Endometrial microvascular endothelial cells (primary cell): ENCODE results near the gene CEP290. TPM values are rescaled to one million over a fixed set of nuclear protein-coding genes. Genes with fewer than 3 reads are reported as not detected.

Source experiments
- in situ Hi-C: cut with HindIII; loops from 2 replicates; pipeline ENCODE4 v1.10.0; 2017; ENCODE audit warnings: low sequenced_read_pairs, low pct_unique_long_range_greater_than_20kb; ENCODE audit errors: inconsistent ontology term
- total RNA-seq: library from RNA; depleted of rRNA; stranded (reverse); fragments of >200 nt; gene quantifications from one replicate; pipeline ENCODE4 v1.2.3, GENCODE V29; 2015; ENCODE audit errors: inconsistent ontology term

CEP290 gene, protein sequence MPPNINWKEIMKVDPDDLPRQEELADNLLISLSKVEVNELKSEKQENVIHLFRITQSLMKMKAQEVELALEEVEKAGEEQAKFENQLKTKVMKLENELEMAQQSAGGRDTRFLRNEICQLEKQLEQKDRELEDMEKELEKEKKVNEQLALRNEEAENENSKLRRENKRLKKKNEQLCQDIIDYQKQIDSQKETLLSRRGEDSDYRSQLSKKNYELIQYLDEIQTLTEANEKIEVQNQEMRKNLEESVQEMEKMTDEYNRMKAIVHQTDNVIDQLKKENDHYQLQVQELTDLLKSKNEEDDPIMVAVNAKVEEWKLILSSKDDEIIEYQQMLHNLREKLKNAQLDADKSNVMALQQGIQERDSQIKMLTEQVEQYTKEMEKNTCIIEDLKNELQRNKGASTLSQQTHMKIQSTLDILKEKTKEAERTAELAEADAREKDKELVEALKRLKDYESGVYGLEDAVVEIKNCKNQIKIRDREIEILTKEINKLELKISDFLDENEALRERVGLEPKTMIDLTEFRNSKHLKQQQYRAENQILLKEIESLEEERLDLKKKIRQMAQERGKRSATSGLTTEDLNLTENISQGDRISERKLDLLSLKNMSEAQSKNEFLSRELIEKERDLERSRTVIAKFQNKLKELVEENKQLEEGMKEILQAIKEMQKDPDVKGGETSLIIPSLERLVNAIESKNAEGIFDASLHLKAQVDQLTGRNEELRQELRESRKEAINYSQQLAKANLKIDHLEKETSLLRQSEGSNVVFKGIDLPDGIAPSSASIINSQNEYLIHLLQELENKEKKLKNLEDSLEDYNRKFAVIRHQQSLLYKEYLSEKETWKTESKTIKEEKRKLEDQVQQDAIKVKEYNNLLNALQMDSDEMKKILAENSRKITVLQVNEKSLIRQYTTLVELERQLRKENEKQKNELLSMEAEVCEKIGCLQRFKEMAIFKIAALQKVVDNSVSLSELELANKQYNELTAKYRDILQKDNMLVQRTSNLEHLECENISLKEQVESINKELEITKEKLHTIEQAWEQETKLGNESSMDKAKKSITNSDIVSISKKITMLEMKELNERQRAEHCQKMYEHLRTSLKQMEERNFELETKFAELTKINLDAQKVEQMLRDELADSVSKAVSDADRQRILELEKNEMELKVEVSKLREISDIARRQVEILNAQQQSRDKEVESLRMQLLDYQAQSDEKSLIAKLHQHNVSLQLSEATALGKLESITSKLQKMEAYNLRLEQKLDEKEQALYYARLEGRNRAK (N-terminal part only)
- 6.7 TPM for total RNA-seq

DNA sequence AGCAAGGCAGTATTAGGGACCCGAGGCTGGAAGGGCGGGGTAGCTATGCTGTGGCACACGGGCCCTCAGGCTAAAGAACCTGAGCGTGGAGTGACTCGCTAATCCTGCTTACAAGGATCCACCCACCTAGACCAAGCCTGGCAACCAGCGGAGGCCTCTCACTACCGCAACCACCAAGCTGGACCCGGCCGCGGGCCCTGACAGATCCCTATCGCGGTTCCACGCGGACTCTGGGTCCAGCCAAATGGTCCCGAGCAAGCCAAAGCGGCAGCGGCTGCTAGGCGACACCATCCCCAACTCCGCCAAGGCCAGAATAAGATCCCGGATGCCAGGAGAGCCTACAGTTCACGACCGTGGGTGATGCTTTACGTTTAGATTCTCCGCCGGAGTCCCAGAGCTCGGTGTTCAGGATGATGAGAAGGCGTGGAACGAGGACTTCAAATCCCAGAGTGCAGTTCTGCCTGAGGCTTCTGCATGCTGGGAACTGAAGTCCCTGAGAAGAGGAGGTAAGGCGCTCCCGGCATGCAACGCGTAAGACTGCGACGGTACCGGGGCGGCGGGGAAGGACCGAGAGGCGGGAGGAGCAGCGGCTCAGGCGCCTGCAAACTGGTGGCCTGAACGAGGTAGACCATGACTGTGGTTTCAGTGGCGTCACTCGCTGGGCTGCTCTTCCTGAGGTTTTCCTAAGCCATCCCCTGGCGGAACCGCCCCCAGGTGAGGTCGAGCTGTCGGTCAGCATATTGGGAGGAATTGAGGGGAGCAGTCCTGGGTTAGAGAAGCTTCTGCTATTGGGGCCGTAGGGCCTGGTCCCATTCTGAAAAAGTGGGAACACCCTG, at the start of gene CEP290, which contains the start of gene TMTC3:
TSS of gene CEP290 (minus strand) at position 315 of the 836 bp plus-strand sequence. CDS start 781 bp downstream, outside the sequence.
TSS of gene TMTC3 (plus strand) at position 534 of the 836 bp plus-strand sequence. CDS start 6,009 bp downstream, outside the sequence.
- in situ Hi-C loops = no loop called here

DNA sequence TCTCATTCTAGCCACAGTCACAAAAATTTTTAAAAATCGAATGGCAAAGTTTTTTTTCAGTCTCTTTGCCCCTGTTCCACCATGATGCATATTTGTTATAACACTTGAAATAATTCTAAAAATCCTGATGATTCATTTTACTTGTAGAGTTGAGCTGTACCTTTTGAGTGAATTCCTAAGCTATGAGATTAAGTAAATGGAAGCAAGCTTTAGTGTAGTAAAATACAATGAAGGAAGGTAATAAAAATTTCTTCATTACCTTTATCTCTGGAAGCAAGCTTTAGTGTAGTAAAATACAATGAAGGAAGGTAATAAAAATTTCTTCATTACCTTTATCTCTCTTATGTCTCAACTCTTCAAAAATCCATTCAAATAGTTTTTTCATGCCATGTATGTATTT, 46.3 kb upstream of the CEP290 start:
- in situ Hi-C loops = no loop called here

DNA sequence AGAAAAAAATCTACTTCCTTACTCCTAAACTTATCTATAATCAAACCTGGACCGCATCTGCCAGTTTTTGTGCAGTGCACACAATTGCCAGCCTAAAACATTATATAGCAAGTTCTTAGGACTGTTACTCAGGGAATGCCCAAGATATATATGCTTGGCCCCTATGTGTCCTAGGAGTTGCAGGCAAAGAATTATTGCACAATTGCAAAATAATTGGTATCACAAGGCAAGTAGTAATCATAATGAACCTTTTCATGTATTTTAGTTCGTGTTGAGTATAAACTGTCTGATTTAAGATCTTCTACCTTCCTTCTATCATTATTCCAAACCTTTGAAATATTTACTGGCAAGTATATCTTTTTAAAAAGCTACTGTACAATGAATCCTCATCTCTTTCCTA, 45.7 kb upstream of the CEP290 start:
- in situ Hi-C loops = no loop called here

DNA sequence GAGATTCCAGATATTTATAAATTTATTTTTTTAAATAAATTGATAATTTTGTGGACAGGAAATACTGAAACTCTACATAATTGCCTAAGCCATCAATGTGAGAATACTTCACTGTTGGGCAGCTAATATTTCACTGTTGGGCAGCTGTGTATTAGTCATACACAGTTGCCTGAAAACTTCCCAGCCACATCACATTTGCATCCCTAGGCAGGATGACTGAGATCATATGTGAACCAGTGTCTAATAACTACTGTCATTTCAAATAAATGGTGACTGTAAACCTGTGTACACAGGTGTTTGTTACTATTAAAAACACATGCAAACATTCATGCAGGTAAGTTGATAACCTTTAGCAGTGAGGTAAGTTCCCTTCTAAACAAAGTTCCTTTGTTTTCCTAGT, 44.1 kb upstream of the CEP290 start:
- in situ Hi-C loops = no loop called here

DNA sequence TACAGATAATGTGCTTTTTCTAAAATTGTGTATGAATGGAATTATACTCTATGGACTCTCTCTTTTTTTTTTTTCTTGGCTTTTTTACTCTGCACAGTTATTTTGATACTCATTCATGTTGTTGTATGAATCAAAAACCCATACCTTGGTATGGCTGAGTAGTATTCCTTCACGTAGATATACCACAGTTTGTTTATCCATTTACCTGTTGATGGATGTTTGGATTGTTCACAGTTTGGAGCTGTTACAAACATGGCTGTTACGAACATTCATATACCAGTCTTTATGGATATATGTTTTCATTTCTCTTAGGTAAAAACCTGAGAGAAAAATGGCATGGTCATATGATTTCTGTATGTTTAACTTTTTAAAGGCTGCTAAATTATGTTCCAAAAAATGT, 43.4 kb upstream of the CEP290 start:
- in situ Hi-C loops = no loop called here

DNA sequence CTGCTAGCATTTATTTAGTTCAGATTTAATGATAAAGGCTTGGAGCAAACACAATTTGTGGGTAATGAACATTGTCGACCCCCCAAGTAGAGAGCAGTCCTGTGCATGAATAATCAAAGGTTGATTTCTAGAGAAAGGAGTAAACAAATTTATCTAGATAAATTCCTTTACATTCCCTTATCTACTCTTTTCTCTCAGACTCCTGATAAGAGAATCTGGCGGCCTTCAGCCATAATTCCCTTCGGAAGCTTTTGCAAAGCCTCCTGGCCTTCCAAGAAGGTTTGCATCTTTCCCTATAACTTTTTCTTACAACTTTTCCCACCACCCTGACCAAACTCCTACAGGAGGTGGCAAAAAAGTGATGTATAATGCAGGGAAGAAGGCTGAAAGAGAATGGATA, 42.3 kb upstream of the CEP290 start:
- in situ Hi-C loops = no loop called here

DNA sequence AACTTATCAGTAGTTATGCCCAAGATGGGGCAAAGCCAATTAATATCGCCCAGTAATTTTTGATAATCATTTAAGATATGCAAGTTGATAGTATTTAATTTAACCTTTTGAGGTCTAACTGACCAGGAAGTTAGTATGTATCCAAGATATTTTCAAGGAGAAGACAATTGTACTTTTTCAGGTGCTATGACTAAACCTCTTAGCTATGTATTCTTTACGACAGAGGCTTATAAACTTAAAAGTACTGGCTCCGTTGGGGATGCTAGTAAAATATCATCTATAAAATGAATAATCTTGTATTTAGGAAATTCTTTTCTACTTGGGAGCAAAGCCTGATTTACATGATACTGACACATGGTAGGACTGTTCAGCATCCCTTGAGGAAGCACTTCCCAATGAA, 40.5 kb upstream of the CEP290 start:
- in situ Hi-C loops = no loop called here

DNA sequence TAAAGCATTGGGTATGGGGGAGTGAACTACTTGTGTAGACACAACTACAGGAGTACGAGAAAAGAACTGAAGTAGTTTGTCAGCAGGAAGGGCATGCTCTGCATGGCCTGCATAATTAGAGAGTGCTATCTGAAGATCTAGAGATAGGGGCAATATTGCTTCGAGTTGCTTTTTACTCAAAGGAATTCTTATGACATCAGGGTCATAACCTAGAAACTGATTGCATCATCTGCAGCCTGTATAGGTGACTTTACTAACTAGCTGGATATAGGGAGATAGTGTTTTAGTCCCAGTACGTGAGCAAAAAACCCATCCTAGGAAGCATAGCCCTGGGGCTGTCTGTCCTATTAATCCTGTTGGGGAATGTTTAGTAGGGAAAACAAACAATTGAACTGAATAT, 40.0 kb upstream of the CEP290 start:
- in situ Hi-C loops = no loop called here

DNA sequence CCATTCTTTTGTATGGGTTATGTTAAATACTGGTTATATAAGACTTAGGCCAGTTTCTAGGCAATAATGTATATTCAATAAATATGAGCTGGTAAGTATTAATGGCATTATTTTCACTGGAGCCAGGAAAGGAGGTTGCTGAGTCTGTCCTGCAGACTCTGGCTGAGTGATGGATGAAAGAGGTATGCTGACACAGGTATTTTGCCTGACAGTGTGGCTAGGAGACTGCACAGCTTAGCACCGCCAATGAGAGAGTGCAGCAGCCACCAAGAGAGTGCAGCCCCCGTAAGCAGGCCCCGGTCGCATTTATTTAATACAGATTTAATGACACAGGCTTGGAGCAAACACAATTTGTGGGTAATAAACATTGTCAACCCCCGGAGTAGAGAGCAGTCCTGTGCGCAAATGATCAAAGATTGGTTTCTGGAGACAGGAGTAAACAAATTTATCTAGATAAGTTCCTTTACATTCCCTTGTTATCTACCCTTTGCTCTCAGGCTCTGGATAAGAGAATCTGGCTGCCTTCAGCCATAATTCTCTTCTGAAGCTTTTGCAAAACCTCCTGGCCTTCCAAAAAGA, 37.6 kb upstream of the CEP290 start:
- in situ Hi-C loops = no loop called here

DNA sequence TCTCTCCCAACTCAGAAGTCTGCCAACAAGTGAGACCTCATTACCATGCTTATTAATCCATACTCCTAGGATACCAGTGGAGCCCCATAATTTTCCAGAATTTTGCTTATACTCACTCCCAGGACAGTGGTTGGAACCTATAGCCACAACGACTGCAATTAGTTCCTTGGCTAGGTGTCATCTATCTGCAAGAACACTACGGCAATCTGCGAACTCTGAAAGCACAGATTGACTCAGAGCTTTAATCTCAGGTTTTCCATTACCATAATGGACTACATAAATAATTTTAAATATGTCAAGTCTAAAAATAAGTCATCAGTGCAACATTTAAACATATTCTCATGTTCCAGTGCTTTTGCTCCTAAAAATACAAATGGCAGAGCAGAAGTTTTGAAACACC, 33.7 kb upstream of the CEP290 start:
- in situ Hi-C loops = no loop called here

DNA sequence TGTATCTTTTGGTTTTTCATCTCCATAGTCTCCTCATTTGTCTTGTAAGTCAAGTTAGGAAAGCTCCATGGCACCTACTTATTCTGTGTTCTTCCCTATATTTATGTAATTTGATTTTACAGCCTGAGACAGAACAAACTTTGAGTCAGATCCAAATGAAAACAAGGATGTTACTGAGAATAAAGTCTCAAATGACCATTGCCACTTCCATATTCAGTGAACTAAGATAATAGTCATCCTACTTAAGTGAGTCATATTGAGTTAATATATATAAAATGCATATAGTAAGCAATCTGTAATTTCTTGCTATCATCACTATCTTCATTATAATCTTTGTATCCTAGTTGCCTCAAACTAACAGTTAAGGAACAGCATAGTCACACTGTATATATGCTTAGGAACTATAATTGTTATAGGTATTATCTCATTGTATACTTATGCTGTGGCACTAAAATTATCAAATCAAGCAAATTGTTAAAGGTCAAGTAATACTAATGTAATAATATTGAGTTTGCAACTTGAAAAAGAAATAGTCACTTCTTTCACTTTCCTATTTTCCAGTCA, 31.0 kb upstream of the CEP290 start:
- in situ Hi-C loops = no loop called here

DNA sequence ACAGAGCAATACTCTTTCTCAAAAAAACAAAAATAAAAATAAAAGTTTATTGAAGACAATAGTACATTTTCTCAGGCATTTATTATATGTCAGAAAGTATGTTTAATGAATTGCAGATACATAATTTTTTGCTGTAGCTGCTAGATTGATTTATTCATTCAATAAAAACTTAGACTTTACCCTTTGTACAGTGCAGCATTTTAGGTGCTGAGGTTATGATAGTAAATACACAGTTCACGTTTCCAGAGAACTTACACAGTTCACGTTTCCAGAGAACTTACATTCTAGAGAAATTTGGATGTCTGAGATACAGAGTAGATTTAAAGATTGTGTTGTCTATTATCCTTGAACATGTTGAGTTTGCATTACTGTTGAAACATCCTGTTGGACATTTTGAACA, 25.5 kb upstream of the CEP290 start:
- in situ Hi-C loops = no loop called here

DNA sequence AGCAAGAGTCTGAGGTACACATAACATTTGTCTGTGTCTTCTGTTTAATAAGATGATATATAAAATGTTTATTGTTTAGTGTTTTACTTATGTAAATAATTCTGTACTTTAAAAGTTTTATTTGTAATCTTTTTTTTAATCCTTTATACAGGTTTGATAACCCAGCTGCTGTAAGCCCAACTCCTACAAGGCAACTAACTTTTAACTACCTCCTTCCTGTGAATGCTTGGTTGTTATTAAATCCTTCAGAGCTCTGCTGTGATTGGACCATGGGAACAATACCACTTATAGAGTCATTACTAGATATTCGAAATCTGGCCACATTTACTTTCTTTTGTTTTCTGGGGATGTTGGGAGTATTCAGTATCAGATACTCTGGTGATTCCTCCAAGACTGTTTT, 24.3 kb upstream of the CEP290 start:
- in situ Hi-C loops = no loop called here

DNA sequence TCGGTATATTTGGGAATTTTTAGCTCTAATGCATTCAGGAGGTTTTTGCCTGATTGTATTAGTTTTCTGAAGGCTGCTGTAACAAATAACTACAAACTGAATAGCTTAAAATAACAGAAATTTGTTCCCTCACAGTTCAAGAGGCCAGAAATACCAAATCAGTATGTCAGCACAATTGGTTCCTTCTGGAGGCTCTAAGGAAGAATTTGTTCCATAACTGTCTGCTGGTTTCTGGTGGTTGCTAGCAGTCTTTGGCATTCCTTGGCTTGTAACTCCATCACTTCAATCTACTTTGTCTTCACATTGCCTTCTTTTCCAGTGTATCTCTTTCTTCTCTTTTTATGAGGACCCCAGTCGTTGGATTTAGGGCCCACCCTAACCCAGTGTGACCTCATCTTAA, 21.5 kb upstream of the CEP290 start:
- in situ Hi-C loops = no loop called here

DNA sequence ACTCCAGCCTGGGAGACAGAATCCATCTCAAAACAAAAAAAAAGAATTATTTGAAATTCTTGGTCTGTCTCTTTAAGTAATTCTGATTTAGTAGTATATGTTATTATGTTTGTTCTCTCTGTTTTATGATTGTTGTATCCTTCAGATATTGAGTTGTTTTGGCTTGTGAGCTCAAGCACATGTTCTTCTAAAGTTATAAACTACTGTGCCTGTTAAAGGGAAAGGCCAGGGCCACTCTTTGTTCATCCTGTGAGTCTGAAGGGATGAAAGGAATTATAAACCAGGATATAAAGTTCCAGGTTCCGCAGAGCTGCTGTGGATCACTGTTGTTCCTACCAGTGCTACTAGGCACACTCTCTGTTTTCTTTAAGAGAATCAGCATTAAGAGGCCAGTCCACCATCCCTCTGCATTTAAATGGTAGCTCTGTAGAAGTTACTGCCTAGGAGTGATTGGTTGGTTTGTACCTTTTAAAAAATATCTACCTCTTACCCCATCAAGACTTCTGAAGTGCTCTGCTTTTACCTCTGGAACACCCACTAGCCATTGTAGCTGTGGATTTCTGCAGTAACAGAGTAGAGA, 14.3 kb upstream of the CEP290 start:
- in situ Hi-C loops = no loop called here

DNA sequence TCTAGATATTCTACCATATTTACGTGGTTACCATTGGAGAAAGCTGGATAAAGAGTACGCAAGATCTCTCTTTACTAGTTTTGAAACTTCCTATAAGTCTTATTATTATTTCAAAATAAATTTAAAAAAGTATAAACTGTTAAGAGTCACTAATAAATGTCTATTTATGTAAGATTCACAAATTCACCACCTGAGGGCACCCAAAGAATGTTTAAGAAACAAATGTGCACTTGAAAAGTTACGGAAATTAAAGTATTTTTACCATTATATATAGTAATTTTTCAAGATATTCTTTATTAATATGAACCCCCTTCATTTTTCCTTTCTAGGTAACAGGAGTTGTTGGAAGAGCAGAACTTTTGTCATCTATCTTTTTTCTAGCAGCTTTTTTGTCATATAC, 12.1 kb upstream of the CEP290 start:
- in situ Hi-C loops = no loop called here

DNA sequence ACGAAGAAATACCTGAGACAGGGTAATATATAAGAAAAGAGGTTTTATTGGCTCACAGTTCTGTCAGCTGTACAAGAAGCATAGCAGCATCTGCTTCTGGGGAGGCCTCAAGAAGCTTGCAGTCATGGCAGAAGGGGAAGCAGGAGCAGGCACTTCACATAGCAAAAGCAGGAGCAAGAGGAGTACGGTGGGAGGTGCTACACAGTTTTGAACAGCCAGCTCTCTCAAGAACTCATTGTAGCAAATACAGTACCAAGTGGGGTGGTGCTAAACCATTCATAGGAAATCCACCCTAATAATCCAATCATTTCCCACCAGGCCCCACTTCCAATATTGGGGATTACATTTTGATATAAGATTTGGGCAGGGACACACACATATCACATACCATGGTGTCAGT, 8.2 kb upstream of the CEP290 start:
- in situ Hi-C loops = no loop called here
